ENCODE data around the gene WDR41.

Gene WDR41

DNA sequence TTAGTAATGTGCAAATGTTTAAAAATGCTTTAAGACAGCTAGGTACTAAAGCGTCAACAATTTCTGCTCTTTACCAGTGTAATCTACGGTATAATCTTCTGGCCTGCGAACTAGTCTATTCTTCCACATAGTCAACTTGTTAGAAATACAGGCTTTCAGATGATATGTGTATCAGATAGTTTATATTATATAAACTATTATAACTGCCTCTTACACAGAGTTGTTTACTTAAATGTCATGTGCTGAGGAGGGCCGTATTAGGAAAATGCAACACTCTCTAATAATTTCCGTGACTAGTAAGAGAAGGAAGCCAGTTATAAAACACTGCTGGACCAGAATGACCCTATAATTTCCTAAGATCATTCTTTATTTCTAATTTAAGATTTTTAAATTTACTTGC lies 63.6 kb downstream of the WDR41 start:
- TF ChIP-seq SPI1 (IDR thresholded peaks at IDR 0.05; ENCODE audit: low read depth, low read length), result no peak
- TF ChIP-seq POLR2AphosphoS5 (IDR thresholded peaks at IDR 0.05; ENCODE audit: low read depth, low read length), result no peak
- no peak for TF ChIP-seq PAX5 (IDR thresholded peaks at IDR 0.05; ENCODE audit: insufficient read depth, low read length, severe bottlenecking)
- TF ChIP-seq POU2F2 (IDR thresholded peaks at IDR 0.05; ENCODE audit: low read depth, low read length), result no peak
- TF ChIP-seq TAF1 (IDR thresholded peaks at IDR 0.05; ENCODE audit: low read depth, low read length), result no peak
- no peak for TF ChIP-seq POLR2A (IDR thresholded peaks at IDR 0.05; ENCODE audit: low read depth, low read length)
- FAIRE-seq (no peak), DNase-seq (ENCODE audit: insufficient read length, low spot score) (no peak)

DNA sequence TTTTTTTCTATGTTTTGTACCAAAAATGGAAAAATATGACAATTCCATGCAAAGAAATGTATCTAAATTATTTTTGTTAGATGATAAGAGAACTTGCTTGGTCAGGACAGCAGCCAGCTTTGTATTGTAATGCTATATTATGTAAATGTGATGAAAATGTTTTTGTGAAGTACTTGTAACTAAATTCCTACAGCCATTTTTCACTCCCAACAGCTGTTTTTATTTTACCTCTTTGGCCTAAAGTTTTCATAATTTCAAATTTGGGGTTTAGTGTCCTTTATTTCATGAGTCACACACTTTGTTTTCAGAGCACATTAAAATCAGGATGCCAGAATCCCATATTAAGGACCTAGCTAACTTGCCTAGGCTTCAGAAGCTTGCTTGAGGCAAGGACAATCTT lies 64.1 kb downstream of the WDR41 start:
- no peak for FAIRE-seq
- no peak for DNase-seq (ENCODE audit: insufficient read length, low spot score)
- no peak for TF ChIP-seq POLR2AphosphoS5 (IDR thresholded peaks at IDR 0.05; ENCODE audit: low read depth, low read length)
- no peak for TF ChIP-seq TAF1 (IDR thresholded peaks at IDR 0.05; ENCODE audit: low read depth, low read length)
- TF ChIP-seq PAX5 (IDR thresholded peaks at IDR 0.05; ENCODE audit: insufficient read depth, low read length, severe bottlenecking), result no peak
- no peak for TF ChIP-seq POU2F2 (IDR thresholded peaks at IDR 0.05; ENCODE audit: low read depth, low read length)
- TF ChIP-seq POLR2A (IDR thresholded peaks at IDR 0.05; ENCODE audit: low read depth, low read length), result no peak
- TF ChIP-seq SPI1 (IDR thresholded peaks at IDR 0.05; ENCODE audit: low read depth, low read length), result no peak

GRCh38 chr5:77426670-77427069 lies 65.4 kb downstream of the WDR41 start:
- DNase-seq (ENCODE audit: insufficient read length, low spot score) (no peak), FAIRE-seq (no peak)
- TF ChIP-seq SPI1 (IDR thresholded peaks at IDR 0.05; ENCODE audit: low read depth, low read length) (no peak), PAX5 (IDR thresholded peaks at IDR 0.05; ENCODE audit: insufficient read depth, low read length, severe bottlenecking) (no peak), POLR2A (IDR thresholded peaks at IDR 0.05; ENCODE audit: low read depth, low read length) (no peak), TAF1 (IDR thresholded peaks at IDR 0.05; ENCODE audit: low read depth, low read length) (no peak), POLR2AphosphoS5 (IDR thresholded peaks at IDR 0.05; ENCODE audit: low read depth, low read length) (no peak), POU2F2 (IDR thresholded peaks at IDR 0.05; ENCODE audit: low read depth, low read length) (no peak)

- DNase-seq (ENCODE audit: insufficient read length, low spot score) (no peak), FAIRE-seq (no peak)
- TF ChIP-seq POLR2AphosphoS5 (IDR thresholded peaks at IDR 0.05; ENCODE audit: low read depth, low read length), result no peak
- TF ChIP-seq TAF1 (IDR thresholded peaks at IDR 0.05; ENCODE audit: low read depth, low read length), result no peak
- no peak for TF ChIP-seq POLR2A (IDR thresholded peaks at IDR 0.05; ENCODE audit: low read depth, low read length)
- no peak for TF ChIP-seq POU2F2 (IDR thresholded peaks at IDR 0.05; ENCODE audit: low read depth, low read length)
- no peak for TF ChIP-seq SPI1 (IDR thresholded peaks at IDR 0.05; ENCODE audit: low read depth, low read length)
- no peak for TF ChIP-seq PAX5 (IDR thresholded peaks at IDR 0.05; ENCODE audit: insufficient read depth, low read length, severe bottlenecking)
Observed at GRCh38 chr5:77425998-77426659, 66.0 kb downstream of the WDR41 start.

- FAIRE-seq, result no peak
- no peak for DNase-seq (ENCODE audit: insufficient read length, low spot score)
- no peak for TF ChIP-seq POLR2AphosphoS5 (IDR thresholded peaks at IDR 0.05; ENCODE audit: low read depth, low read length)
- TF ChIP-seq POLR2A (IDR thresholded peaks at IDR 0.05; ENCODE audit: low read depth, low read length), result no peak
- TF ChIP-seq TAF1 (IDR thresholded peaks at IDR 0.05; ENCODE audit: low read depth, low read length), result no peak
- no peak for TF ChIP-seq POU2F2 (IDR thresholded peaks at IDR 0.05; ENCODE audit: low read depth, low read length)
- no peak for TF ChIP-seq SPI1 (IDR thresholded peaks at IDR 0.05; ENCODE audit: low read depth, low read length)
- TF ChIP-seq PAX5 (IDR thresholded peaks at IDR 0.05; ENCODE audit: insufficient read depth, low read length, severe bottlenecking), result no peak
Observed at GRCh38 chr5:77425420-77425819, 66.7 kb downstream of the WDR41 start.

DNA sequence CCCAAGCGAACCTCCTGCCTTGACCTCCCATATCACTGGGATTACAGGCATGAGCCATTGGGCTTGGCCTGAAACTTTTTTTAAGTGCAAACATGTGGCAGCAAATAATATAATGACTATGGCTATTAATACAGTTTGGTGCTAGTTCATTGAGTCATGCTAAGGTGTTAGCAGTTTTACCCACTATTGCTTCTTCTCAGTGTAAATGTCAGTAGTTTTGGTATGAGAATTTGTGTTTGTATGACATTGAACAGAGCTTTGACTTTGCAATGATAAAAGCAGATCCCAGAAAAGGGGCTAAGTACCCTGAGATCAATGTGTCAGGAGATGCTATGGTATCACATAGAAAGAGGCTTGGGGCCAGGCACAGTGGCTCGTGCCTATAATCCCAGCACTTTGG lies 67.2 kb downstream of the WDR41 start:
- FAIRE-seq, result no peak
- no peak for DNase-seq (ENCODE audit: insufficient read length, low spot score)
- TF ChIP-seq SPI1 (IDR thresholded peaks at IDR 0.05; ENCODE audit: low read depth, low read length) (no peak), POLR2AphosphoS5 (IDR thresholded peaks at IDR 0.05; ENCODE audit: low read depth, low read length) (no peak), POLR2A (IDR thresholded peaks at IDR 0.05; ENCODE audit: low read depth, low read length) (no peak), TAF1 (IDR thresholded peaks at IDR 0.05; ENCODE audit: low read depth, low read length) (no peak)

GRCh38 chr5:77423022-77423750 lies 68.9 kb downstream of the WDR41 start:
- DNase-seq (ENCODE audit: insufficient read length, low spot score) (no peak), FAIRE-seq (no peak)
- TF ChIP-seq SPI1 (IDR thresholded peaks at IDR 0.05; ENCODE audit: low read depth, low read length) (no peak), POU2F2 (IDR thresholded peaks at IDR 0.05; ENCODE audit: low read depth, low read length) (no peak), TAF1 (IDR thresholded peaks at IDR 0.05; ENCODE audit: low read depth, low read length) (no peak), PAX5 (IDR thresholded peaks at IDR 0.05; ENCODE audit: insufficient read depth, low read length, severe bottlenecking) (no peak), POLR2A (IDR thresholded peaks at IDR 0.05; ENCODE audit: low read depth, low read length) (no peak), POLR2AphosphoS5 (IDR thresholded peaks at IDR 0.05; ENCODE audit: low read depth, low read length) (no peak)

GRCh38 chr5:77420940-77421339 lies 71.2 kb downstream of the WDR41 start:
- no peak for DNase-seq (ENCODE audit: insufficient read length, low spot score)
- no peak for FAIRE-seq
- TF ChIP-seq POLR2A (IDR thresholded peaks at IDR 0.05; ENCODE audit: low read depth, low read length) (no peak), SPI1 (IDR thresholded peaks at IDR 0.05; ENCODE audit: low read depth, low read length) (no peak), TAF1 (IDR thresholded peaks at IDR 0.05; ENCODE audit: low read depth, low read length) (no peak), POLR2AphosphoS5 (IDR thresholded peaks at IDR 0.05; ENCODE audit: low read depth, low read length) (no peak), PAX5 (IDR thresholded peaks at IDR 0.05; ENCODE audit: insufficient read depth, low read length, severe bottlenecking) (no peak)

DNA sequence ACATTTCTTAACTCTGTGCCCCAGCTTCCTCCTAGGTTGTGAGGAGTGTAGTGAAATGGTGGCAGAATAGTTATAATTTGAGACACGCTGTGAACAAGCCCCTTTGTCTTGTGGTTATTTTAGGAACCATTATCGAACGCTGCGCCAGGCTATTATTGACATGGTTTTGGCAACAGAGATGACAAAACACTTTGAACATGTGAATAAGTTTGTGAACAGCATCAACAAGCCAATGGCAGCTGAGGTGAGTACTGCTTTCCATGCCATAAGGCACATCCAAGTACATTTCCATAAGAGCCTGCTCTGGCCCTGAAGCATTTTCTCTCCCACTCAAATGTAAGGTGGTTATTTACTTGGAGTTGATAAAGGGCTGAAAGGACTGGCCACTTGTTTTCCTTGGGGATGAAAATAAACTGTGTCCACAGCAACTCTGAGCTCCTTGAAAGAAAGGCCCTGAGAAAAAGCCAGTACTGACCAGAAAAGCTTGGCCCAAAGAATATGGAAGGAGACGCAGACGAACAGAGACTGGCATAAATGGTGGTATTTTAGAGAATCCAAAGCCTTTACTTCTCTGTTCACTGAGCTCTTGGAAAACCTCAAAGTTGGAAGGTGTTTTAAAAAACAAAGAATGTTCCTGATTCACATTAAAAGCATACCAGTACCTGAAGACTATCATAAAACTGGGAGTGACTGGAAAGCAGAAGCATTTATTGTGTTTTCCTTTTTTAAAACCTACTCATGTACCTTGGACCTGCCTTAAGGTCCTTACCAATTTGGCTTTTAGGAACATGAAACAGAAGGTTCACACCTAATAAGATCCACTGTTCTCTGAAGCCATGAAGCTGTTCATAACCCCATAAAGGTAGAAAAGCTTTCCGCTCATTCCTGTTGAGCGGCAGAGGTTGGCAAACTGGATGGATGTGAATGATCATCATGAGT lies 72.2 kb downstream of the WDR41 start:
- no peak for DNase-seq (ENCODE audit: insufficient read length, low spot score)
- no peak for FAIRE-seq
- TF ChIP-seq POLR2AphosphoS5 (IDR thresholded peaks at IDR 0.05; ENCODE audit: low read depth, low read length), result no peak
- no peak for TF ChIP-seq SPI1 (IDR thresholded peaks at IDR 0.05; ENCODE audit: low read depth, low read length)
- TF ChIP-seq PAX5 (IDR thresholded peaks at IDR 0.05; ENCODE audit: insufficient read depth, low read length, severe bottlenecking), result no peak
- no peak for TF ChIP-seq POU2F2 (IDR thresholded peaks at IDR 0.05; ENCODE audit: low read depth, low read length)
- TF ChIP-seq POLR2A (IDR thresholded peaks at IDR 0.05; ENCODE audit: low read depth, low read length), result no peak
- no peak for TF ChIP-seq TAF1 (IDR thresholded peaks at IDR 0.05; ENCODE audit: low read depth, low read length)
